Ishikawa (cell line): Measurements from ENCODE around the gene FSD1L.

Experiments
- CEBPB ChIP-seq: IDR thresholded peaks from 2 replicates; pipeline ENCODE4 v1.6.1; 2012
- CREB1 ChIP-seq: IDR thresholded peaks from 2 replicates; pipeline ENCODE4 v1.6.1; 2012; ENCODE audit warnings: low read depth
- EGR1 ChIP-seq: IDR thresholded peaks from 2 replicates; pipeline ENCODE4 v1.6.1; 2012
- EP300 ChIP-seq: IDR thresholded peaks from 2 replicates; pipeline ENCODE4 v1.6.1; 2012; ENCODE audit warnings: borderline replicate concordance
- FOXM1 ChIP-seq: IDR thresholded peaks from 2 replicates; pipeline ENCODE4 v1.6.1; 2012; ENCODE audit warnings: low read depth, borderline replicate concordance
- MAX ChIP-seq: IDR thresholded peaks from 2 replicates; pipeline ENCODE4 v1.6.1; 2012
- NFIC ChIP-seq: IDR thresholded peaks from 2 replicates; pipeline ENCODE4 v1.6.1; 2012
- RAD21 ChIP-seq: IDR thresholded peaks from 2 replicates; pipeline ENCODE4 v1.6.1; 2012; ENCODE audit warnings: low read depth
- REST ChIP-seq: IDR thresholded peaks from 2 replicates; pipeline ENCODE4 v1.6.1; 2012; ENCODE audit warnings: low read depth, mild to moderate bottlenecking
- TAF1 ChIP-seq: IDR thresholded peaks from 2 replicates; pipeline ENCODE4 v1.6.1; 2012; ENCODE audit warnings: low read depth, mild to moderate bottlenecking
- TCF12 ChIP-seq: IDR thresholded peaks from 2 replicates; pipeline ENCODE4 v1.6.1; 2012; ENCODE audit warnings: low read depth
- TEAD4 ChIP-seq: IDR thresholded peaks from 2 replicates; pipeline ENCODE4 v1.6.1; 2012
- USF1 ChIP-seq: IDR thresholded peaks from 2 replicates; pipeline ENCODE4 v1.6.1; 2012
- YY1 ChIP-seq: IDR thresholded peaks from 2 replicates; pipeline ENCODE4 v1.6.1; 2012; ENCODE audit warnings: low read depth
- ZBTB7A ChIP-seq: IDR thresholded peaks from 2 replicates; pipeline ENCODE4 v1.6.1; 2012; ENCODE audit warnings: low read depth

FSD1L gene

GRCh38 chr9:105452185-105452584 is 4.4 kb downstream of the FSD1L start:
- no peak for TF ChIP-seq TCF12
- TF ChIP-seq REST, result no peak
- no peak for TF ChIP-seq TEAD4
- TF ChIP-seq CREB1, result no peak
- no peak for TF ChIP-seq EP300
- no peak for TF ChIP-seq ZBTB7A
- no peak for TF ChIP-seq CEBPB
- TF ChIP-seq YY1, result no peak
- TF ChIP-seq USF1, result no peak
- no peak for TF ChIP-seq TAF1
- TF ChIP-seq NFIC, result no peak
- no peak for TF ChIP-seq MAX
- TF ChIP-seq FOXM1, result no peak
- TF ChIP-seq RAD21, result no peak
- no peak for TF ChIP-seq EGR1

- TF ChIP-seq FOXM1, result no peak
- TF ChIP-seq RAD21, result no peak
- no peak for TF ChIP-seq MAX
- no peak for TF ChIP-seq YY1
- TF ChIP-seq TCF12, result no peak
- TF ChIP-seq EGR1, result no peak
- no peak for TF ChIP-seq CEBPB
- TF ChIP-seq REST, result no peak
- TF ChIP-seq NFIC, result no peak
- no peak for TF ChIP-seq USF1
- no peak for TF ChIP-seq TAF1
- TF ChIP-seq CREB1, result no peak
- no peak for TF ChIP-seq EP300
- TF ChIP-seq TEAD4, result no peak
Observed at GRCh38 chr9:105455836-105456475, 8.1 kb downstream of the FSD1L start.

- TF ChIP-seq RAD21 (no peak), ZBTB7A (no peak)
Observed at GRCh38 chr9:105457560-105458294, 9.9 kb downstream of the FSD1L start.

GRCh38 chr9:105458404-105458803 is 10.6 kb downstream of the FSD1L start:
- no peak for TF ChIP-seq ZBTB7A
- no peak for TF ChIP-seq USF1
- no peak for TF ChIP-seq FOXM1
- no peak for TF ChIP-seq RAD21
- TF ChIP-seq CEBPB, result no peak
- TF ChIP-seq TAF1, result no peak
- TF ChIP-seq TEAD4, result no peak
- TF ChIP-seq NFIC, result no peak
- TF ChIP-seq YY1, result no peak
- no peak for TF ChIP-seq MAX
- no peak for TF ChIP-seq EGR1
- no peak for TF ChIP-seq EP300
- TF ChIP-seq CREB1, result no peak

GRCh38 chr9:105459336-105459735 is 11.5 kb downstream of the FSD1L start:
- no peak for TF ChIP-seq EP300
- TF ChIP-seq NFIC, result no peak
- TF ChIP-seq CEBPB, result no peak
- no peak for TF ChIP-seq FOXM1
- TF ChIP-seq TCF12, result no peak
- TF ChIP-seq YY1, result no peak
- no peak for TF ChIP-seq EGR1
- TF ChIP-seq USF1, result no peak
- no peak for TF ChIP-seq MAX
- TF ChIP-seq TAF1, result no peak
- no peak for TF ChIP-seq TEAD4
- TF ChIP-seq ZBTB7A, result no peak
- TF ChIP-seq CREB1, result no peak
